Endodermal cell (in vitro differentiated cells): ENCODE measurements around the gene ASAP2. TPM values are rescaled to one million over a fixed set of nuclear protein-coding genes. Genes with fewer than 3 reads are reported as not detected.

ENCODE experiments used
- DNase-seq: peaks from one replicate; pipeline ENCODE4 v3.0.0-alpha.2; 2017
- H3K27ac ChIP-seq: 2 replicates; pipeline ENCODE4 v1.5.1; 2013; ENCODE audit warnings: mild to moderate bottlenecking, low read depth, low read length, moderate library complexity
- H3K27me3 ChIP-seq: 2 replicates; pipeline ENCODE4 v1.6.1; 2013; ENCODE audit warnings: mild to moderate bottlenecking, low read length, moderate library complexity; ENCODE audit not compliant: insufficient read depth, control insufficient read depth, poor library complexity, severe bottlenecking
- H3K36me3 ChIP-seq: 2 replicates; pipeline ENCODE4 v1.7.0; 2013; ENCODE audit warnings: mild to moderate bottlenecking, low read length, moderate library complexity; ENCODE audit not compliant: control insufficient read depth, insufficient read depth
- H3K4me1 ChIP-seq: one replicate; pipeline ENCODE4 v1.7.0; 2013; ENCODE audit warnings: low read length; ENCODE audit not compliant: control insufficient read depth, insufficient read depth
- H3K4me3 ChIP-seq: 2 replicates; pipeline ENCODE4 v1.5.1; 2013; ENCODE audit warnings: mild to moderate bottlenecking, low read length, moderate library complexity
- H3K9ac ChIP-seq: 2 replicates; pipeline ENCODE4 v1.6.1; 2013; ENCODE audit warnings: mild to moderate bottlenecking, low read length, moderate library complexity; ENCODE audit not compliant: poor library complexity, severe bottlenecking; ENCODE audit errors: extremely low read depth
- H3K9me3 ChIP-seq: 2 replicates; pipeline ENCODE4 v1.6.1; 2013; ENCODE audit warnings: mild to moderate bottlenecking, low read length, moderate library complexity; ENCODE audit not compliant: control insufficient read depth
- H3K27ac Mint-ChIP-seq: 2 replicates; pipeline ENCODE4 v1.8.0; 2020; ENCODE audit warnings: mixed read lengths
- H3K27me3 Mint-ChIP-seq: 2 replicates; pipeline ENCODE4 v1.8.0; 2021; ENCODE audit warnings: mild to moderate bottlenecking, mixed read lengths; ENCODE audit not compliant: insufficient read depth
- H3K36me3 Mint-ChIP-seq: 2 replicates; pipeline ENCODE4 v1.8.0; 2020; ENCODE audit warnings: low read depth, mixed read lengths
- H3K4me1 Mint-ChIP-seq: 2 replicates; pipeline ENCODE4 v1.8.0; 2020; ENCODE audit warnings: mixed read lengths
- H3K4me3 Mint-ChIP-seq: 2 replicates; pipeline ENCODE4 v1.8.0; 2020; ENCODE audit warnings: mild to moderate bottlenecking, moderate library complexity, mixed read lengths
- H3K9me3 Mint-ChIP-seq: 2 replicates; pipeline ENCODE4 v1.8.0; 2020; ENCODE audit warnings: mild to moderate bottlenecking, mixed read lengths
- WGBS, 2 experiments: methylation state at CpG; one replicate each; pipeline versions ENCODE4 v1.1.5 to v1.1.7; 2013; ENCODE audit warnings: missing lambda C conversion rate in 2 of 2, mixed read lengths in 1 of 2; ENCODE audit not compliant: insufficient coverage in 1 of 2, insufficient read length in 1 of 2; 5-methylcytosine and 5-hydroxymethylcytosine counted together
- total RNA-seq, 2 donors: library from RNA; stranded (reverse); fragmentation: NEBNext Ultra II Directional in 1 of 2; extraction: Animal tissue kit (Norgen Biotek cat#: 25700) in 1 of 2; gene quantifications; 2 replicates in 1 of 2; 3 replicates in 1 of 2; pipeline ENCODE4 v1.2.1, GENCODE V29; 2021
- TF ChIP-seq, protein P1 (sequence below): fragments of 200-600 bp; sonication (generic); conservative IDR thresholded peaks from 2 replicates; pipeline ENCODE4 v1.5.0; 2021; ENCODE audit warnings: antibody characterized with exemption, mild to moderate bottlenecking

The ASAP2 gene
- total RNA-seq, 2 donors from 2014 or later: 11.8 to 20.4 TPM

DNA sequence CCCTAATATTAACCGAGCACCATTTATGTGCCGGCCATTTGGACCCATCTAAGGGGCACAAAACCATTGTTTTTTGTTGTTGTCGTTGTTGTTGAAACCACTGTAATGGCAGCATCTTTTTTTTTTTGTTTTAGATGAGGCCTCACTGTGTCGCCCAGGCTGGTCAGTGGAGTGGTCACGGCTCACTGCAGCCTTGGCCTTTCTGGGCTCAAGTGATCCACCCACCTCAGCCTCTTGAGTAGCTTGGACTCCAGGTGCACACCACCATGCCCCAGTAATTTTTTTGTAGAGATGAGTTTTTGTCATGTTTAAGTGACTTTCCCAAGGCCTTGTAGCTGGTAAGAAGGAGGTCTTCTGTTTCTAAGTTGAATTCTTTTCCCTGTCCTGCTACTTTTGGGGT, 33.0 kb downstream of the ASAP2 start:
- DNase-seq: no peak
- no peak overlapping the region for H3K27ac ChIP-seq
- Mint-ChIP-seq H3K27me3 (no peaks in the 10 kb centered on the region), H3K4me3 (no peak overlapping the region), H3K27ac (no peak overlapping the region), H3K36me3 (no peaks in the 10 kb centered on the region), H3K9me3 (no peaks in the 10 kb centered on the region), H3K4me1 (peaks cover 8% of the 10 kb centered on the region)
- 94 to 100% methylated on average over 3 to 5 of the region's 5 CpGs for WGBS, 2 experiments
- no peak overlapping the region for H3K4me3 ChIP-seq
- no peak overlapping the region for H3K9ac ChIP-seq
- no peaks in the 10 kb centered on the region for H3K9me3 ChIP-seq
- TF ChIP-seq, protein P1, sequence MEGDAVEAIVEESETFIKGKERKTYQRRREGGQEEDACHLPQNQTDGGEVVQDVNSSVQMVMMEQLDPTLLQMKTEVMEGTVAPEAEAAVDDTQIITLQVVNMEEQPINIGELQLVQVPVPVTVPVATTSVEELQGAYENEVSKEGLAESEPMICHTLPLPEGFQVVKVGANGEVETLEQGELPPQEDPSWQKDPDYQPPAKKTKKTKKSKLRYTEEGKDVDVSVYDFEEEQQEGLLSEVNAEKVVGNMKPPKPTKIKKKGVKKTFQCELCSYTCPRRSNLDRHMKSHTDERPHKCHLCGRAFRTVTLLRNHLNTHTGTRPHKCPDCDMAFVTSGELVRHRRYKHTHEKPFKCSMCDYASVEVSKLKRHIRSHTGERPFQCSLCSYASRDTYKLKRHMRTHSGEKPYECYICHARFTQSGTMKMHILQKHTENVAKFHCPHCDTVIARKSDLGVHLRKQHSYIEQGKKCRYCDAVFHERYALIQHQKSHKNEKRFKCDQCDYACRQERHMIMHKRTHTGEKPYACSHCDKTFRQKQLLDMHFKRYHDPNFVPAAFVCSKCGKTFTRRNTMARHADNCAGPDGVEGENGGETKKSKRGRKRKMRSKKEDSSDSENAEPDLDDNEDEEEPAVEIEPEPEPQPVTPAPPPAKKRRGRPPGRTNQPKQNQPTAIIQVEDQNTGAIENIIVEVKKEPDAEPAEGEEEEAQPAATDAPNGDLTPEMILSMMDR: no peak
- H3K4me1 ChIP-seq: no peaks in the 10 kb centered on the region
- no peaks in the 10 kb centered on the region for H3K36me3 ChIP-seq
- no peaks in the 10 kb centered on the region for H3K27me3 ChIP-seq

- H3K4me1 ChIP-seq: no peaks in the 10 kb centered on the region
- no peaks in the 10 kb centered on the region for H3K36me3 Mint-ChIP-seq
- WGBS, 2 experiments: 90 to 100% methylated on average over 1 to 4 of the region's 4 CpGs
- peaks cover 7% of the 10 kb centered on the region for H3K4me1 Mint-ChIP-seq
- H3K9me3 Mint-ChIP-seq: no peaks in the 10 kb centered on the region
- no peaks in the 10 kb centered on the region for H3K9me3 ChIP-seq
- no peak overlapping the region for H3K27ac ChIP-seq
- no peak overlapping the region for H3K4me3 Mint-ChIP-seq
- DNase-seq: no peak
- H3K36me3 ChIP-seq: no peaks in the 10 kb centered on the region
- no peak overlapping the region for H3K9ac ChIP-seq
- TF ChIP-seq, protein P1: no peak
- H3K27ac Mint-ChIP-seq: no peak overlapping the region
- H3K27me3 Mint-ChIP-seq: no peaks in the 10 kb centered on the region
- no peak overlapping the region for H3K4me3 ChIP-seq
- no peaks in the 10 kb centered on the region for H3K27me3 ChIP-seq
Measured at GRCh38 chr2:9240745-9241144, 34.1 kb downstream of the ASAP2 start.

DNA sequence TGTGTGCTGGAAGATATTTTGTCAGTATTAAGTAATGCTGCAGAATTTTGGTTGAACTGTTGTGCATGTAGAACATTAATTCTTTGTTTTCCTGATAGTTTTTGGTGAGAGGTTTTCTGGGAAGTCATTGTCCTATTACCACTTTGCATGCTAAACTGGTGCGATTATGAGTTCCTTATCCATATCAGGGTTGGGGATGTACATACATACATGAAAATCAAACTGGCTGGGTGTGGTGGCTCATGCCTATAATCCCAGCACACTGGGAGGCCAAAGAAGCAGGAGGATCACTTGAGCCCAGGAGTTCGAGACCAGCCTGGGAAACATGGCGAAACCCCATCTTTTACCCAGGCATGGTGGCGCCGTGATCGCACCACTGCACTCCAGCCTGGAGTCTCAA, 34.6 kb downstream of the ASAP2 start:
- Histone ChIP-seq H3K9me3 (no peaks in the 10 kb centered on the region), H3K4me1 (no peaks in the 10 kb centered on the region), H3K27ac (no peak overlapping the region), H3K36me3 (no peaks in the 10 kb centered on the region), H3K4me3 (no peak overlapping the region), H3K9ac (no peak overlapping the region), H3K27me3 (no peaks in the 10 kb centered on the region)
- TF ChIP-seq, protein P1: no peak
- Mint-ChIP-seq H3K9me3 (no peaks in the 10 kb centered on the region), H3K36me3 (no peaks in the 10 kb centered on the region), H3K4me1 (peaks cover 7% of the 10 kb centered on the region), H3K4me3 (no peak overlapping the region), H3K27me3 (no peaks in the 10 kb centered on the region), H3K27ac (no peak overlapping the region)
- no peak for DNase-seq
- WGBS, 2 experiments: 92 to 98% methylated on average over 5 to 6 of the region's 6 CpGs
